GM18526 (cell line): ENCODE measurements around the gene ADGRV1.

ENCODE experiments used
- POLR2A ChIP-seq: IDR thresholded peaks from 3 replicates; pipeline ENCODE4 v1.6.1; 2011; ENCODE audit not compliant: insufficient read length; ENCODE audit errors: extremely low read depth

The ADGRV1 gene

GRCh38 chr5:90987726-90988125, 429.1 kb downstream of the ADGRV1 start:
- TF ChIP-seq POLR2A = no peak

GRCh38 chr5:90991201-90991600, 432.6 kb downstream of the ADGRV1 start:
- TF ChIP-seq POLR2A = no peak

- TF ChIP-seq POLR2A = no peak
These were observed 436.2 kb downstream of the ADGRV1 start for GRCh38 chr5:90994796-90995195.

DNA sequence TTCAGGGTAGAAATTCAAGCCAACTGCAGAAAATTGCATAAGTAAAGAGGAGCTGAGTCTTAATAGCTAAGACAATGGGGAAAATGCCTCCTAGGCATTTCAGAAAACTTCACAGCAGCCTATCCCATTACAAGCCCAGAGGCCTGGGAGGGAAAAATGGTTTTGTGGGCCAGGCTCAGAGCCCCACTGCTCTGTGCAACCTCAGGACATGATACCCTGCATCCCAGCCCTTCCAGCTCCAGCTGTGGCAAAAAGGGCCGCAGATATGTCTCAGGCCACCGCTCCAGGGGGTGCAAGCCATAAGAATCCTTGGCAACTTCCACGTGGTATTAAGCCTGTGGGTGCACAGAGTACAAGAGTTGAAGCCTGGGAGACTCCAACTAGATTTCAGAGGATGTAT, 437.5 kb downstream of the ADGRV1 start:
- TF ChIP-seq POLR2A = no peak

DNA sequence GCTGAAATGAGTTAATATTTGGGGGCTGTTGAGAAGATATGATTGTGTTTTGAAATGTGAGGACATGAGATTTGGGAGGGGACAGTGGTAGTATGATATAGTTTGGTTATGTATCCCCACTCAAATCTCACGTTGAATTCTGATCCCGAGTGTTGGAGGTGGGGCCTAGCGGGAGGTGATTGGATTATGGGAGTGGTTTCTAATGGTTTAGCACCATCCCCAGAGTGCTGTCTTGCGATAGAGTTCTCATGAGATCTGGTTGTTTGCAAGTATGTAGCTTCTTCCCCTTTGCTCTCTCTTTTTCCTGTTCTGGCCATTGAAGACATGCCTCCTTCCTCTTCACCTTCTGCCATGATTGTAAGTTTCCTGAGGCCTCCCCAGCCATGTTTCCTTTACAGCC, 438.5 kb downstream of the ADGRV1 start:
- no peak for TF ChIP-seq POLR2A

DNA sequence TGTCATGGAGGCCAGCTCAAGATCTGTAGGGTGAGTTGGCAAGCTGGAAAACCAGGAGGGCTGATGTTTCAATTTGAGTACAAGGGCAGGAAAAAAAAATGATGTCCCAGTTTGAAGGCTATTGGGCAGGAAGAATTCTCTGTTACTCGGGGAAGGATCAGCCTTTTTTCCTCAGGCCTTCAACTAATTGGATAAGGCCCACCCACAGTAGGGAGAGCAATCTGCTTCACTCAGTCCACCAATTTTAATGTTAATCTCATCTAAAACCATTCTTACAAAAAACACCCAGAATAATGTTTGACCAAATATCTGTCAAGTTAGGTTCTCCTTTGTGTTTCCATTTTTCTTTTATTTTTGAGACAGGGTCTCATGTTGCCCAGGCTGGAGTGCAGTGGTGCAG, 442.1 kb downstream of the ADGRV1 start:
- TF ChIP-seq POLR2A = no peak

- TF ChIP-seq POLR2A = no peak
These were observed 448.1 kb downstream of the ADGRV1 start for GRCh38 chr5:91006713-91007112.

DNA sequence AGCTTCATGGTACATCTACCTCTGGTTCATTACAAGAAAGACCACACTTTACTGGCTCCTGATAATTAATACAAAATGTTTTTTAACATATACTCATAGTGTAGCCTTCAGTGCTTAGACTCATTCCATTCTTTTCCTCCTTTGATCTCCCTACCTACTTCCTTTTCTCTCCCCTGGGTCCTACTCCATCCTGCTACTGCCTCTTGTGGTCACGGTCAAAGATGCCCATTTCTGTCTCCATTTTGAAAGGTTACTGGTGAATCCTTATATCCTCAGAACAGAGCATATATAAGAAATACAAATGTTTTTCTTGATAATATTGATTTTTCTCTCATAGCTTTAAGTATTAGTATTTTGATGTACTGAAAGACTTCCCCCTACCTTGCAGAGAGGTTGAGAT, 448.7 kb downstream of the ADGRV1 start:
- TF ChIP-seq POLR2A = no peak

DNA sequence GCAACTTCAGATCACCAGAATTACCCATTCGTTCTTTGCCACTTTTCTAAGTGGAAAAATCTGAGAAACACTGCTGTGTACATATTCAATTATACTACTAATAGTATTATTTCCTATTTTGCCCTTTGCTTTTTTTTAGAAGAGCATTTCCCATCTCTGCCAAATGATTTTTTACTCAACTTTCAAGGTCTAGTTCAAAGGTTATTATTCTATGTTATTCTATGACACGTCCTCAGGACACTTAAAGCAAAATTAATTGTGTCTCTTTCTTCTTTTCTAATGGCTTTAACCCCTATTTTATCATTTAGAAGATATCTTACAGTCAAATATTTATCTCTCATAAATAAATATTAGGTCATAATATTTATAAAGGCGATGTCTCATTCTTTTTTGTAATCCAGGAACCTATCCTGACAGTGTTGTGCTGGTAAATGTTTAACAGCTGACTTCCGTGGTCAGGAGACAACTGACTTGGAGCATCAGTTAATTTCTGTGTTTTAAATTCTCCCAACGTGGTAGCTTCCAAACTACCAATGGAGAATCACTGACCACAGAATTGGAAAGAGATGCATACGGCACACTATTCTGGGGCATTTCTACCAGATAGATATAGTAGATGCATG, 449.3 kb downstream of the ADGRV1 start:
- TF ChIP-seq POLR2A = no peak

DNA sequence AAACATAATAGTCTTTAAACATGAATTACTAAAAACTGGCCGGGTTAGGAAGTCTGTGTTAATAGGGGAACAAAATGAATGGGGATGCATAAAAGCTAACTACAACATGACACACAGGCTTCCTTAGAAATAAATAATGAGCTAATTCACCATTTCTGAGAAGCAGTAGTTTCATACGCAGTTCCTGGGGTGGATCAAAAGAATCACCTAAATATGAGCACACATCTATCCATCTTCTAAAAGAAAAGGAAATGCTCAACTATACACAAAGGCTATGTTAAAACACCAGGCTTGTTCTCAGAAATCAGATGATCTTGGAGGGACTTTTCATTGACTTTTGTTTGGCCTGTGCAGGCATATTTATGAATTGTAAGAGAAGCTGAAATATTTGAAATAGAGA, 451.5 kb downstream of the ADGRV1 start:
- no peak for TF ChIP-seq POLR2A

DNA sequence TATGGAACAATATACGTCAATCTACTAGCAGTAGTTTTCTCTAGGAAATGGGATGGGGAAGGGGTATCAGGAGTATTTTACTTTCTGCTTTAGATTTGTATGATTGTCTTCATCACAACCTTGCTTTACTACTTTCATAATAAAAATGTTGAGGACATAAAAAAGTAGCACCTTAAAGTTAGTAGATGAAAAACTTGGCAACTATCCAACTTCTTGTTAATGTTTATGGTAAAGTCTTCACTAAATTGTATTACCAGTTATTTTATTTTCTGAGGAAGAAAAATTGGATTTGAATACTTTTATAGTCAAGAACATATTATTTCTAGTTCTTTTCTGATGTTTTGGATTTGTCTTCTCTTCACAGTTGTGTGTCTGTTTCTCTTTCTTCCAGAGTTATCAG, 452.4 kb downstream of the ADGRV1 start:
- TF ChIP-seq POLR2A = no peak

- no peak for TF ChIP-seq POLR2A
These were observed 457.7 kb downstream of the ADGRV1 start for GRCh38 chr5:91016322-91016721.

GRCh38 chr5:91016954-91017700, 458.5 kb downstream of the ADGRV1 start:
- TF ChIP-seq POLR2A = no peak

DNA sequence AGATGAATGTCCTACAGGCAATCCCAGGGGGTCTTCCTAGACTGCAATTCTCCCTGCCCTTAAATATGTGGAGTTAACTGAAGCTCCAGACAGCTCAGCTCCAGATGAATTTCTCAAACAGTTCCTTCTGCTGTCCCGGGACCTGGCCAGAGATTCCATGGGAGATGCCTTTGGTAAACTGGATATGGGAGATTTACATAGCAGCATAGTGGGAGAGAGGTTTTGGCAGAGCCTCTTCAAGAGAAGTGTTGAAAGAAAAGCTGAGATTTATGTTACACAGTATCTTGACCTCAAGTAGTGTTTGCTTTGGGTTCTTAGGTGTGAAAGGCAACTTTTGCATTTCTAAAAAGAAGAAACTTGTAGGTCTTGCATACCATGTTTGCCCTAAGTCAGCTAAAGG, 459.6 kb downstream of the ADGRV1 start:
- no peak for TF ChIP-seq POLR2A

- no peak for TF ChIP-seq POLR2A
These were observed 460.2 kb downstream of the ADGRV1 start for GRCh38 chr5:91018712-91019371.

DNA sequence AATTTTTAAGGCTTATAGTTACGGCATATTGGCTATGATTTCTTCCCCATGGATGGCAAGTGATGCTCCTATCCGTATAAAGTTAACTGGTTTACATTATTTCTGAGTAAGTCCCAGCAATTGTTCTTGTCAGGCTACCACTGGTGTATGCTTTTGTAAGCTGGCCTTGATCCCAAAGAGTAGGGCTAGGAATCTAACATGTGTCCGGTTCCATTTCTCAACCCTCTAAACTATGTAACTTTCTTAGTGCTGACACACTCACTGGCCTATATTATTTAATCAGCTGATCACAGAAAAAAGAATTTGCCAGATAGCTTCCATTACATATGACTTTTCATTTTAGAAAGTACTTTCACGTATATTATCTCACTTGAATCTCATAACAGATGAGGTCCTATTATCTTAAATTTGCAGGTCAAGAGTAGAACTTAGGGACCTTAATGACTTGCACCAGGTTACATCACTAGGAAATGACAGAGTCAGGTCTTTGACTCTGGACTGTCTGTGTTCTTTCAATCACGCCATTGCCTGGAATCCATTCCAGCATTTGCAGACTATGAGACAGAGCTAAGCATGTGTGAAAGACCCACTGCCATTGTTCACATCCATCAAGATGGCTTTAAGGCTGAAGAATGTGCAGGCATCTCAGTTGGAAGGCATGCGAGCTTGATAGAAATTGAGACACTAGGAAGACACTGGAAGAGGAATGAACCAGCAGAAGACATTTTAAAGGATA, 461.6 kb downstream of the ADGRV1 start:
- TF ChIP-seq POLR2A = no peak
